GM12892 (cell line): ENCODE data around the gene LACTBL1.
"Not testable (repeated sequence)": the region's sequence is repeated elsewhere in the genome, so short reads cannot be mapped to it uniquely, and the experiment has no call there.

Experiments used
- DNase-seq: peaks from one replicate; pipeline ENCODE4 v3.0.0; 2011; ENCODE audit not compliant: insufficient read length
- FAIRE-seq: peaks from 2 replicates; lab custom pipeline; 2011; peaks lifted over from hg19 to GRCh38; lab: Jason Lieb, UNC
- POLR2A ChIP-seq: IDR thresholded peaks from 2 replicates; pipeline ENCODE4 v1.6.1; 2011; ENCODE audit warnings: low read depth, low read length, control low read depth
- POLR2AphosphoS5 ChIP-seq: IDR thresholded peaks from 2 replicates; pipeline ENCODE4 v1.6.1; 2011; ENCODE audit warnings: low read depth, low read length, control low read depth
- TAF1 ChIP-seq: IDR thresholded peaks from 2 replicates; pipeline ENCODE4 v1.6.1; 2011; ENCODE audit warnings: low read depth, mild to moderate bottlenecking, control low read depth, low read length, borderline replicate concordance

LACTBL1 gene

DNA sequence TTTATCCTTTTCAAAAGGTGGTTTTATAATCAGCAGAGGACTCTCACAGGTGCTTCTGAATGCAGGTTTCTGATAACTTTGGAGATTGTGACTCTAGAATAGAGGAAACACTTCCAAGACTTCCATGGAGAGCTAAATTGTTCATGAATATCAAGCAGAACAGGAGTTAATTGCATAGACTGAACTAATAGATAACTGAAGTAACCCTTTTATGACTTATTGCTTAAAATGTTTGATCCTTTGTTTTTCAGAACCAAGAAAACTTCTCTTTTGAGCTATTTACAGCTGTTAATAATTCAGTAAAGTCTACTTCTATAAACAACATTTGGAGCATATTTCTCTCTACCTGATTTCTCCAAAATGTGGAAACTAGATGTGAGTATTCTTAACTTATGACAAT lies 23.1 kb upstream of the LACTBL1 start:
- DNase-seq (no peak), FAIRE-seq (no peak)
- no peak for TF ChIP-seq TAF1
- no peak for TF ChIP-seq POLR2A
- no peak for TF ChIP-seq POLR2AphosphoS5

DNA sequence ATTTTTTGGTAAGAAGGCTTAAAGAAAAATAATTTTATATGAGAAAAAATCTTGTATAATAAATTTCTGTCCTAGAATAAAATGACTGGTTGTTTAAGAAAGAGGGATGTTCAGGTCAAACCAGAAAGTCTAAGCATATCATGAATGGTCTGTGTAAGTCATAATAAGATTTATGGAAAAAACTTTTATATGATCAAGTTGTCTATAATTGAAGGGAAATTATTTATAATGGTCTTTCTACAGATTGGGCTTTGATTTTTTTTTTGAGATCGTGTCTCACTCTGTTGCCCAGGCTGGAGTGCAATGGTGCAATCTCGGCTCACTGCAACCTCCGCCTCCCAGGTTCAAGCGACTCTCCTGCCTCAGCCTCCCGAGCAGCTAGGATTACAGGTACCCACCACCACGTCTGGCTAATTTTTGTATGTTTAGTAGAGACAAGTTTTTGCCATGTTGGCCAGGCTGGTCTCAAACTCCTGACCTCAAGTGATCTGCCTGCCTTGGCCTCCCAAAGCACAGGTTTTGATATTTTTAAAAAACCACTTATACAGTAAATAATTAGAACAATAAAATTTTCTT lies 20.6 kb upstream of the LACTBL1 start:
- DNase-seq, FAIRE-seq: not testable (repeated sequence)

DNA sequence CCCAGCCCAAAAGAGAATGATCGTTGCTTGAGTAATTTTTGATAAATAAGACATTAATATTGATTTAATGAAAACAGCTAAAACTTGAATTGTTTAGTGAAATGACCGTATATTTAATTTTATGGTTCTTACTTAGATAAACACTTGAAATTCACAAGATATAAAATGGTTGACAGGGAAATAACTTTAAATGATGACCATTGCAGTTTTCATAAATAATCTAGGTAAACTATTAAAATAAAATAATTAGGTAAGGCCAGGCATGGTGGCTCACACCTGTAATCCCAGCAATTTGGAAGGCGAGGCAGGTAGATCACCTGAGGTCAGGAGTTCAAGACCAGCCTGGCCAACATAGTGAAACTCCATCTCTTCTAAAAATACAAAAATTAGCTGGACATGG lies 19.7 kb upstream of the LACTBL1 start:
- not testable (repeated sequence) for FAIRE-seq

DNA sequence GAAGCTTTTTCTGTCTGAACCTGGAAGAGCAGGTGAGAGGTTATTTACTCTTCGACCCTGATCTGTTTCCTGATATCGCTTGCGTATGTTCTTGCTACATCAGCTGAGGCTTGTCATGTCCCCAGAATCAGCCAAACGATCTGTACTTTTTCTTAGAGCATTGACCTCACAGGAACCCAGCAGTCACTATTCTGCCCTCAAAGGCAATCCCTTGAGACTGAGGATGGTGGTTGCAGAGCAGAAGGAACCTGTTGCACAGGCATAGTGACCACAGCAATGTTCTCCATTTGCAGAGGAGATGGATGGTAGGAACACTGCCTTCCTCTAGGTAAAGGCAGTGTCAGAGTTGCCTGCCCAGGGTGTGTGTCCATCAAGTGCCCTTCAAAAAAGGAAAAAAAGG lies 11.3 kb upstream of the LACTBL1 start:
- no peak for FAIRE-seq
- TF ChIP-seq POLR2A: no peak
- TF ChIP-seq TAF1: no peak
- TF ChIP-seq POLR2AphosphoS5: no peak
- no peak for DNase-seq

More for the DNA sequence above, 19.7 kb upstream of the LACTBL1 start:
- not testable (repeated sequence) for DNase-seq

DNA sequence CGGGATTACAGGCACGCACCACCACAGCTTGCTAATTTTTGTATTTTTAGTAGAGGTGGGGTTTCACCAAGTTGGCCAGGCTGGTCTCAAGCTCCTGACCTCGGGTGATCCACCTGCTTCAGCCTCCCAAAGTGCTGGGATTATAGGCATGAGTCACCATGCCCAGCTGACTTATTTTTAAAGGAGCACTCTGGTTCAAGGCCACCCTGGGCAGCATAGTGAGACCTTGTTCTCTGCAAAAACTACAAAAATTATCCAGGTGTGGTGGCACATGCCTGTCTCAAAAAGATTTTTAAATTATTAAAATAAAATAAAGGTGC lies 7.8 kb upstream of the LACTBL1 start:
- not testable (repeated sequence) for FAIRE-seq

DNA sequence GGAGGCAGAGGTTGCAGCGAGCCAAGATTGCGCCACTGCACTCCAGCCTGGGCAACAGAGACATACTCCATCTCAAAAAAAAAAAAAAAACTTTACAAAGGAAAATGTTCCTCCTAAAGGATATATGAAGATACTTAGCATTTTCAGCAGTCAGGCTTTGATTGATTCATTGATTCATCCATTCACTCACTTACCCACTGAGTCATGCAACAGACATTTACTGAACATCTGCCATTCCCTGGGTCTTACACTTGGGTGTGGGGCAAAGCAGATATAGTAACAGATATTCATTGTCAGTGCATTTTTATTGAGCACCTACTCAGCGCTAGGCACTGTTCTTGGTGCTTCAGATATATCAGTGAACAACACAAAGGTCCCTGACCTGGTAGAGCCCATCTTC lies 5.6 kb upstream of the LACTBL1 start:
- TF ChIP-seq TAF1 (no peak), POLR2A (no peak), POLR2AphosphoS5 (no peak)
- FAIRE-seq: no peak
- DNase-seq: no peak

More for the DNA sequence above, 7.8 kb upstream of the LACTBL1 start:
- not testable (repeated sequence) for DNase-seq

DNA sequence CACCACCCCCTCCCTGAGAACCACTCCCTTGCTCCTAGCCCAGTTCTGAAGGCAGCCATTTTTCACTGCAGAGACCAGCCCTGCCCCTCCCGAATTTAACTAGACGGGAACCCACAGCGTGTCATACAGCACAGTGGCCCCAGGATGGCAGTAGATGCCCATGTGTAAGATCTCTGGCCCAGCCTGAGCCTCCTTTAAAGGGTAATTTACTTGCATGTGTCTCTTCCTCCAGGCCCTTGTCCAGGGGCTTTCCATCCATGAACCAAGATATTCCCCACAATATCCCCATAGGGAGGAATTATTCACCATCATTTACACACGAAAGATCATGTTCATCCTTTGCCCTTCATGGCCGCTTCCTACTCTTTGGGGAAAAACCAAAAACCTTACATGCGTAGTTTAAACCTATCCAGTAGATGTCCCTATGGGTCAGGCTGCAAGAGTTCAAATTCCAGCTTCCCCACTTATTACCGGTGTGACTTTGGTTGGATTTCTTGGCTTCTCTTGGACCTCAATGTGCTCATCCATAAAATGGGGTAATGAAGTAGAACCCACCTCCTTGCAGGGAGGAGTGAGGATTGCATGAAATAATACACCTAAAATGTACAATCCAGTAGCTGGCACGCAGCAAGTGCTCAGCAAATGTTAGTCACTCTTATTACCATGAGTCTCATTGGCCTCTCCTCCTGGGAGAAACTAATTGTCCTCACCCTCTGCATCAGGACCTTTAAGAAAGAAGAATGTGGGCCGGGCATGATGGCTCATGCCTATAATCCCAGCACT lies 4.0 kb upstream of the LACTBL1 start:
- no peak for TF ChIP-seq POLR2AphosphoS5
- TF ChIP-seq TAF1: no peak
- TF ChIP-seq POLR2A: no peak
- peak; percentile 92 for FAIRE-seq
- peak; percentile 53 for DNase-seq

DNA sequence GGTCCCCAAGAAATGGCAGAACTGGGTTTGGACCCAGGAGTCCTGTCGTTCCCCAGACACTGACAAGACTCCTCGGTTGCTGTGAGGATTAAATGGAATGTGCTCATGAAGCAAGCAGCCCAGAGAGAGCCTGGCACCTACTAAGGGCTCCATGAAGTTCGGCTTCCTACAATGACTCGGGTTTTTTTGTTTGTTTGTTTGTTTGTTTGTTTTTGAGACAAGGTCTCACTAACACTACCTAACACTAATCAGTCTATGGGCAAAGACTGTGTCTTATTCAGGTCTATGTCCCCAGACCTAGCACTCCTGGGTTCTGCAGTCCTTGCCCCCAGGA lies 3.4 kb upstream of the LACTBL1 start:
- TF ChIP-seq POLR2AphosphoS5 (no peak), TAF1 (no peak), POLR2A (no peak)
- DNase-seq: no peak
- no peak for FAIRE-seq

DNA sequence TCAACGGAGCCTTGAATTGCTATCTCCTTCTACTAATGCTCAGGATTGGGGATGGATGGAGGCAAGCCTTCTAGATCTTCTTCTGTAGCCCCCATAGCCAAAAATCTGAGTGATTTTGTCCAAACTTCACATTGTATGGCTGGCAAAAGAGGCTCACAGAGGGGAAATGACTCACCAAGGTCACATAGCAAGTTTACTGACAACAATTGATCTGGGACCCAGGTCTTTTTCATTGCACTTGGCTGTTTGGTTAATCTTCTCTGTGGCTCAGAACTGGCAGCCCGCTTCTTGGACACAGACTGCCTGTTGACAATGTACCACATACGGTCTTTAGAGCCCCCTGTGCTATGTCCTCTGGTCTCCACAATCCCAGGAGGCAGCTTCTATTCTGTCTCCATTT lies 3.0 kb upstream of the LACTBL1 start:
- no peak for DNase-seq
- no peak for FAIRE-seq
- TF ChIP-seq POLR2A (no peak), TAF1 (no peak), POLR2AphosphoS5 (no peak)

DNA sequence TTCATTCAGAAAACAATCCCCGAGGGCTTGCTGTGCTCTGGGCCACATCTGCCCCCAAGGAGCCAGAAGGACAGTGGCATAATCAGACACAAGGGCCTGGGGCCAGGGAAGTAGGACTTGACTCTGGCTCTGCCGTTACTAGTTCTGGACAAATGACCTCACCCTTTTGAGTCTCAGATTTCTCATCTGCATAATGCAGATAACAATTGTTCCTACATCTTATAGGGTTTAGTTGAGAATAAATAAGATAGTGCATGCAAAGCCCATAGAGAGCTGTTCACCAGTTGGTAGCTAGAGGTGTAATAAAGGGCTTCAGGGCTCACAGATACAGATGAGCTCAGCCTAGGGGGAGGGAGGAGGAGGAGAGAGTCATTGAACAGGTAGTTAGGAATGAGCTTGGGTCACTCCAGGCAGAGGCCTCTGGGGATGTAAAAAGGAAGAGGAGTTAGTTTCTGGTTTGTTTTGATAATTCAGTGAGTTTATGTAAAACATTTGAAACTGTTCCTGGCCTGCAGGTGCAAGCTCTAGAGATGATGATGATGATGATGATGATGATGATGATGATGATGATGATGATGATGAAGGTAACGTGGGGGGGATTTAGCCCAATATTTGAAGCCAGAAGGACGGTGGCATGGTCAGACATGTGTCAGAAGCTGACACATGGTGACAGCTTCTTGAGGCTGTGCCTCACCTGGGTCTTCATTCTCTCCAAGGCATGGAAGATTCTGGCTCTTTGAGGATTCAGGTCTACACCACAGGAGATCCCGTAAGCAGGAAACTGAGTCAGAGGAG lies 858 bp downstream of the LACTBL1 start:
- FAIRE-seq (no peak), DNase-seq (no peak)
- TF ChIP-seq TAF1 (no peak), POLR2A (no peak), POLR2AphosphoS5 (no peak)

DNA sequence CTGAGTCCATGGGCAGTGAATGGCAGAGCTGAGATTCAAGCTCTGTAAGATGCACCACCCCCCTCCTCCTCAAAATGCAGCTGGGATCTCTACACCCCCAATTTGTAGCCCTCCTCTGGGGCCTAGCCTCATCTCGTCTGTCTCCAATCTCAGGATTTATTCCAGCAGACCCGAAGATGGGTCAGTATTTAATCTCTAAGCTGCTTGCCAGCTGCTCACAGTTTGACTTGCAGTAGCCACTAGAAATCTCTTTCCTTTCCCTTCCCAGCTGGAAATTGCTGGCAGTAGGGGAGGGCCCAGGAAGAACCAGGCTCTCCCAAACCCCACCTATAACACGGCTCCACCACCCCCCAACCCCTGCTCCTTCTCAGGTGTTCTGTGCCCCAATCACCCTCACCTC lies 1.5 kb downstream of the LACTBL1 start:
- TF ChIP-seq POLR2A: no peak
- no peak for TF ChIP-seq TAF1
- no peak for TF ChIP-seq POLR2AphosphoS5
- no peak for FAIRE-seq
- DNase-seq: no peak

DNA sequence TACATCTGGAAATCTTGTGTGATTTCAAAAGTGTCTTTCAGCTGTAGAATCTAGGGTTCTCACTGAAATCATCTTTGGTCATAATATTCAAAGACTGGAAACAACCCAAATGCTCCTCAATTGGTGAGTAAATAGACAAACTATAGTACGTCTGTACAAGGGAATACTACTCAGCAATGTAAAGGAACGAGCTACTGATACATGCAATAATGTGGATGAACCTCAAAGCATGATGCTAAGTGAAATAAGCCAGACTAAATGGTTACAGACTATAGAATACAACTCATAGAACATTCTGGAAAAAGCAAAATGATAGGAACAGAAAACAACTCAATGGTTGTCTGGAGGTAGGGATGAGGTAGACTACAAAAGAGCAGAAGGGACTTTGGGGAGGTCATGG lies 2.6 kb downstream of the LACTBL1 start:
- TF ChIP-seq POLR2AphosphoS5 (no peak), TAF1 (no peak), POLR2A (no peak)
- DNase-seq (no peak), FAIRE-seq (no peak)

DNA sequence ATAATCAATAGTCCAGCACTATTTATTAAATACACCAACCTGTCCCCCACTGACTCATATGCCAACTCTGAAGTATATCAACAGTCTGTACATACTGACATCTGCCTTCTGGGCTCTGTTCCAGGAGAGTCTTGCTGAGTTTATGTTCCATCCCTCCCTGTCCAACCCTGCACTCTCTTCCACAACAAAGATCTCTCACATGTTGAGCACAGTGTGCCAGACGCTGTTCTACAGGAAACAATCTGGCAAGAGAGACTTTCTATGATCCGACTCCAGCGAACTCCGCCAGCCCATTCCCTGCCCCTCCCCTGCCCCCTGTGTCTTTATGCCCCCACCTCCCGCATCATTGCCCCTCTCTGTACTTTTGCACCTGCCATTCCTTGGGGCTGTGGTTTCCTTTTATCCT lies 3.4 kb downstream of the LACTBL1 start:
- no peak for TF ChIP-seq POLR2AphosphoS5
- TF ChIP-seq TAF1: no peak
- no peak for TF ChIP-seq POLR2A
- no peak for DNase-seq
- no peak for FAIRE-seq
